Measurements from ENCODE around the gene ZNF358.

DNA sequence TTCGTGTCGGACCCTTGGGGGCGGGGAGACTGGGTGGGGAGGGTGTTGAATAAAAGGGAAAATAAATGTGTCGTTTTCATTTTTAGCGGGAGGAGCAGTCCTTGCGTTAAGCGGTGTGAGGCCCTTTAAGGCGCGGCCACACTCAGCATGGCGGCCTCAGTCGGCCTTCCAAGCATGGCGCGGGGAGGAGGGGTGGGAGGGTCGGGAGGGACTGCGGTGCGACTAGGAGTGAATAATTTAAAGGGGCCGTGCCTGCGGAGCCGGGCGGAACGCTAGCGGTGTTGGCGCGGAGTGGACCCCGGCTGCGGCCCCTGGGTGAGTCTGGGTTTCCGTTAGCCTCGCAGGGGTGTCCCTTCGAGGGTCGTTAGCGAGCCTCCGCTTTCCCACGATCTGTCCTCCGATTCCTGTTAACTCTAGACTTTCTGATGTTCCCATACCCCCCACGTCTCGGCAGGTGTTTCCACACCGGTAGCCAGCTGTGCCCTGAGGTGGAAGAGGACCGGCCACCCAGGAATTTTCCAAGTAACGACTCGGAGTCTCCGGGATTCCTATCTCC, 18.1 kb downstream of the ZNF358 start:
- TF ChIP-seq, protein P1, sequence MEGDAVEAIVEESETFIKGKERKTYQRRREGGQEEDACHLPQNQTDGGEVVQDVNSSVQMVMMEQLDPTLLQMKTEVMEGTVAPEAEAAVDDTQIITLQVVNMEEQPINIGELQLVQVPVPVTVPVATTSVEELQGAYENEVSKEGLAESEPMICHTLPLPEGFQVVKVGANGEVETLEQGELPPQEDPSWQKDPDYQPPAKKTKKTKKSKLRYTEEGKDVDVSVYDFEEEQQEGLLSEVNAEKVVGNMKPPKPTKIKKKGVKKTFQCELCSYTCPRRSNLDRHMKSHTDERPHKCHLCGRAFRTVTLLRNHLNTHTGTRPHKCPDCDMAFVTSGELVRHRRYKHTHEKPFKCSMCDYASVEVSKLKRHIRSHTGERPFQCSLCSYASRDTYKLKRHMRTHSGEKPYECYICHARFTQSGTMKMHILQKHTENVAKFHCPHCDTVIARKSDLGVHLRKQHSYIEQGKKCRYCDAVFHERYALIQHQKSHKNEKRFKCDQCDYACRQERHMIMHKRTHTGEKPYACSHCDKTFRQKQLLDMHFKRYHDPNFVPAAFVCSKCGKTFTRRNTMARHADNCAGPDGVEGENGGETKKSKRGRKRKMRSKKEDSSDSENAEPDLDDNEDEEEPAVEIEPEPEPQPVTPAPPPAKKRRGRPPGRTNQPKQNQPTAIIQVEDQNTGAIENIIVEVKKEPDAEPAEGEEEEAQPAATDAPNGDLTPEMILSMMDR (conservative IDR thresholded peaks at IDR 0.05) = no peak
- TF ChIP-seq ZFX (IDR thresholded peaks at IDR 0.05) = no peak
